DMS153 treated with DMSO at 0.1 percent for 48 hours (cell line): ENCODE data around the gene ARHGDIA.
"Not testable (repeated sequence)": the region's sequence is repeated elsewhere in the genome, so short reads cannot be mapped to it uniquely, and the experiment has no call there.

Experiments used
- DNase-seq: peaks from one replicate; lab custom pipeline; 2025; ENCODE audit not compliant: unreplicated experiment; lab: John Stamatoyannopoulos, UW

Gene ARHGDIA

GRCh38 chr17:81870981-81871386, at the start of gene ARHGDIA:
Gene ARHGDIA (minus strand): TSS chr17:81871337. CDS start chr17:81869930, 1,407 bp downstream.
- DNase-seq, result no peak

- DNase-seq, result no peak
These were observed 47.9 kb upstream of the ARHGDIA start for GRCh38 chr17:81918832-81919545.

- DNase-seq, result not testable (repeated sequence)
These were observed 47.2 kb upstream of the ARHGDIA start for GRCh38 chr17:81918333-81918669.

- peak; percentile 59 for DNase-seq
These were observed 46.6 kb upstream of the ARHGDIA start, which contains the start of gene SIRT7 for GRCh38 chr17:81917565-81918332. Gene SIRT7 (minus strand): TSS chr17:81918176. CDS start chr17:81918131, 45 bp downstream.

GRCh38 chr17:81916234-81917001, 45.3 kb upstream of the ARHGDIA start:
- DNase-seq, result no peak

- no peak for DNase-seq
These were observed 44.2 kb upstream of the ARHGDIA start for GRCh38 chr17:81915331-81915730.

- DNase-seq, result no peak
These were observed 43.1 kb upstream of the ARHGDIA start for GRCh38 chr17:81914103-81914850.

- no peak for DNase-seq
These were observed 42.4 kb upstream of the ARHGDIA start for GRCh38 chr17:81913394-81914102.

GRCh38 chr17:81912441-81913309, 41.5 kb upstream of the ARHGDIA start:
- no peak for DNase-seq

GRCh38 chr17:81911969-81912368, 40.8 kb upstream of the ARHGDIA start:
- DNase-seq, result no peak

- DNase-seq, result peak; percentile 84
These were observed 40.3 kb upstream of the ARHGDIA start, which contains the start of gene PCYT2 for GRCh38 chr17:81911277-81911961. Gene PCYT2 (minus strand): TSS chr17:81911399. CDS start chr17:81911355, 44 bp downstream.

- no peak for DNase-seq
These were observed 39.7 kb upstream of the ARHGDIA start for GRCh38 chr17:81910840-81911276.

GRCh38 chr17:81909966-81910839, 39.1 kb upstream of the ARHGDIA start:
- DNase-seq, result no peak

- DNase-seq, result no peak
These were observed 38.1 kb upstream of the ARHGDIA start for GRCh38 chr17:81909231-81909630.

GRCh38 chr17:81908793-81909192, 37.7 kb upstream of the ARHGDIA start:
- no peak for DNase-seq

- no peak for DNase-seq
These were observed 36.3 kb upstream of the ARHGDIA start for GRCh38 chr17:81907219-81908145.
